NCI-H226 (cell line): ENCODE data around the gene EHHADH.
"Not testable (repeated sequence)": the region's sequence is repeated elsewhere in the genome, so short reads cannot be mapped to it uniquely, and the experiment has no call there.

Experiments used
- DNase-seq: peaks from one replicate; pipeline ENCODE4 v3.0.0-alpha.2; 2015

EHHADH gene

GRCh38 chr3:185250653-185251052, 3.2 kb downstream of the EHHADH start:
- DNase-seq = no peak

GRCh38 chr3:185250247-185250646, 3.6 kb downstream of the EHHADH start:
- no peak for DNase-seq

GRCh38 chr3:185242642-185243041, 11.2 kb downstream of the EHHADH start:
- DNase-seq = no peak

GRCh38 chr3:185236969-185237368, 16.9 kb downstream of the EHHADH start:
- no peak for DNase-seq

GRCh38 chr3:185233328-185233727, 20.5 kb downstream of the EHHADH start:
- DNase-seq = no peak

GRCh38 chr3:185226526-185226925, 27.3 kb downstream of the EHHADH start:
- DNase-seq = not testable (repeated sequence)

- peak; percentile 73 for DNase-seq
Observed at GRCh38 chr3:185225523-185225922, 28.3 kb downstream of the EHHADH start.

GRCh38 chr3:185225080-185225479, 28.8 kb downstream of the EHHADH start:
- DNase-seq = no peak

GRCh38 chr3:185221203-185221602, 32.6 kb downstream of the EHHADH start:
- DNase-seq = no peak

- no peak for DNase-seq
Observed at GRCh38 chr3:185216607-185216958, 37.3 kb downstream of the EHHADH start.

GRCh38 chr3:185215873-185216606, 37.8 kb downstream of the EHHADH start:
- DNase-seq = no peak

- DNase-seq = no peak
Observed at GRCh38 chr3:185212559-185212958, 41.3 kb downstream of the EHHADH start.

GRCh38 chr3:185212086-185212485, 41.8 kb downstream of the EHHADH start:
- no peak for DNase-seq

GRCh38 chr3:185210621-185211142, 43.2 kb downstream of the EHHADH start:
- no peak for DNase-seq

- DNase-seq = no peak
Observed at GRCh38 chr3:185208823-185209222, 45.0 kb downstream of the EHHADH start.

GRCh38 chr3:185207931-185208746, 45.7 kb downstream of the EHHADH start:
- DNase-seq = no peak

- no peak for DNase-seq
Observed at GRCh38 chr3:185207481-185207880, 46.4 kb downstream of the EHHADH start.

GRCh38 chr3:185205865-185206264, 48.0 kb downstream of the EHHADH start:
- DNase-seq = no peak

- no peak for DNase-seq
Observed at GRCh38 chr3:185204894-185205293, 49.0 kb downstream of the EHHADH start.

GRCh38 chr3:185200639-185201038, 53.2 kb downstream of the EHHADH start:
- DNase-seq = no peak

- no peak for DNase-seq
Observed at GRCh38 chr3:185199671-185200070, 54.2 kb downstream of the EHHADH start.

GRCh38 chr3:185199206-185199605, 54.6 kb downstream of the EHHADH start:
- DNase-seq = no peak

- no peak for DNase-seq
Observed at GRCh38 chr3:185197068-185197467, 56.8 kb downstream of the EHHADH start.

GRCh38 chr3:185195652-185196051, 58.2 kb downstream of the EHHADH start:
- DNase-seq = no peak
